D341Med (cell line): ENCODE data around the gene OLIG3.

ENCODE experiments used
- DNase-seq: peaks from one replicate; pipeline ENCODE4 v3.0.0; 2012; ENCODE audit warnings: low spot score

Gene OLIG3

GRCh38 chr6:137467211-137467610 lies 27.0 kb downstream of the OLIG3 start:
- DNase-seq, result no peak

DNA sequence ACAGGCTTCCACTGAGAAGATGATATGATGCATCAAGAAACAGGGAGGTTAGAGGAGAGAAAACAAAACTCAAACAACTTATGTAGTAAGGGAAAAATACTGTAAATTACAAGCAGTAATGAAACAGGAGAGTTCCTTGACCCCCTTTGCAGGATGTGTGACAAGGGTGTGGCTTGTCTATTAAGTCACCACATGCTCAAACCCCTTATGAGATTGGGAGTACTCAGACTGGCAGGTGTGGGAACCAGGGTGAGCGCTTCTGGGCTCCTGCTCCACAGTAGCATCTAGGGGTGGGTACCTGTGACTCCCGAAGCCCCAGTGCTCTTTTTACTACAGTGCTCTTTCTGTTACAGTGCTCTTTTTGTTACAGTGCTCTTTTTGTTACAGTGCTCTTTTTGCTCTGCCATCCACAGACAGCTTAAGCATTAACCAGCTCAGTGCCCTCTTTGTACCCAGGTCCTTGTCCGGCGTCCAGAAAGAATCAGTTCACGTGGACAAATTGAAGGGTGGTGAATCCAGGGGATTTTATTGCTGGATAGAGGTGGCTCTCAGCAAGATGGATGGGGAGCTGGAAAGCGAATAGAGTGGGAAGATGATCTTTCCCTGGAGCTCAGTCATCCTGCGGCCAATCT lies 28.7 kb downstream of the OLIG3 start:
- no peak for DNase-seq

DNA sequence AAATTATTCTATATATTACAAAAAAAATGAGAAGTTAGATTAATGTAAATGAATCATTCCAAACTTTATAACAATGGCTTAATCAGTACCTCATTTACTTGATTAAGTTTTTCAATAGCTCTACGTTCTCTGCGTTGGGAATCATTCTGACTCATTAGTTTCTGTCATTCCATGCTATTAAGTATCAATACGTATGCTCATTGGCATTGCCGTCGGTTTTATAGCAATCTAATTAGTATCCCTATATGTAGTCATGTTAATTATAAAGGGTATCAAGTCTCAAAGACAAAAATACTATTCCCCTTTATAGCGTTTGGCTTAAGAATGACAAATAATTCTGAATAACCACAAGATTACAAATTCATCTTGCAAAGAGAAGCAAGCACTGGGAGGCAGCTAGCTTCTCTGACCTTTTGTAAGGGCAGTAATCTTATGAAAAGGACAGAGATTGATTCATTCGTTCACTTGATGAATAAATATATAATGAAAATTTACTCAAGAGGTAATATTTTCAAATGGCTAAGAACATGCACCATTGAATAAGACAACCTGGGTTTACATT lies 41.8 kb downstream of the OLIG3 start:
- DNase-seq, result no peak

- DNase-seq, result no peak
Measured at GRCh38 chr6:137443901-137444300, 50.3 kb downstream of the OLIG3 start.
